HCT116 (cell line): ENCODE results near the gene ST7. TPM values are rescaled to one million over a fixed set of nuclear protein-coding genes. Genes with fewer than 3 reads are reported as not detected.

Experiments
- ATAC-seq: fragments of 200-7000 bp; cut with Tn5 transposase; 2 replicates; pipeline ENCODE4 v1.9.1; 2020; ENCODE audit warnings: mild to moderate bottlenecking, moderate library complexity
- BruUV-seq: library from RNA; stranded (reverse); fragments of 400-500 nt; replicated peaks from 2 replicates; lab custom pipeline; 2021; lab: Mats Ljungman, UMichigan
- CTCF ChIA-PET: fragments of 300-600 bp; sonication (Branson Sonifier 250); formaldehyde crosslinking; loops from one replicate; lab custom pipeline; 2021; ENCODE audit warnings: antibody characterized with exemption; lab: Charles Lee
- POLR2A ChIA-PET: fragments of 300-600, 350-600 bp; sonication (Branson Sonifier 250); formaldehyde crosslinking; loops from one replicate; lab custom pipeline; 2021; ENCODE audit warnings: antibody characterized with exemption; lab: Charles Lee
- RAD21 ChIA-PET, 2 experiments: fragments of 300-600 bp; sonication (Branson Sonifier 250); formaldehyde crosslinking; loops; one replicate each; lab custom pipeline; 2023; ENCODE audit warnings: low total read pairs in 2 of 2; ENCODE audit not compliant: uncharacterized antibody in 2 of 2, unreplicated experiment in 2 of 2, low non-redundant PET in 1 of 2; lab: Charles Lee
- DNase-seq: peaks from one replicate; pipeline ENCODE4 v3.0.0-alpha.2; 2010; ENCODE audit warnings: low read depth, low spot score
- H2AFZ ChIP-seq: fragments of 200-600 bp; shearing (Covaris generic), sonication (generic); 2 replicates; pipeline ENCODE4 v1.6.1; 2017; ENCODE audit warnings: low read depth, mixed run types, mixed read lengths, antibody characterized with exemption, low read length; ENCODE audit not compliant: poor library complexity, severe bottlenecking
- H3K27ac ChIP-seq: 2 replicates; pipeline ENCODE4 v1.5.1; 2012; ENCODE audit warnings: low read depth, low read length
- H3K27me3 ChIP-seq: fragments of 200-600 bp; sonication (generic); 2 replicates; pipeline ENCODE4 v1.6.1; 2016; ENCODE audit warnings: mixed run types, low read length, mixed read lengths; ENCODE audit not compliant: insufficient read depth
- H3K36me3 ChIP-seq, 2 experiments: fragments of 200-500 bp in 1 of 2; fragments of 200-600 bp in 1 of 2; sonication (Bioruptor generic) in 1 of 2; sonication (generic) in 1 of 2; 2 replicates each; pipeline versions ENCODE4 v1.5.1 to v1.6.1; 2014 to 2016; ENCODE audit warnings: low read length in 2 of 2, inconsistent platforms in 1 of 2, mixed read lengths in 1 of 2, mixed run types in 1 of 2; ENCODE audit not compliant: insufficient read depth in 2 of 2, control insufficient read depth in 1 of 2
- H3K4me1 ChIP-seq, 2 experiments: fragments of 200-600 bp in 1 of 2; sonication (generic) in 1 of 2; 2 replicates each; pipeline versions ENCODE4 v1.5.1 to v1.6.1; 2012 to 2017; ENCODE audit warnings: low read length in 2 of 2, inconsistent platforms in 1 of 2, mild to moderate bottlenecking in 1 of 2, mixed read lengths in 1 of 2, mixed run types in 1 of 2, moderate library complexity in 1 of 2; ENCODE audit not compliant: insufficient read depth in 2 of 2, control insufficient read depth in 1 of 2
- H3K4me2 ChIP-seq: fragments of 200-600 bp; sonication (generic); 2 replicates; pipeline ENCODE4 v1.6.1; 2017; ENCODE audit warnings: mixed run types, low read length, mixed read lengths
- H3K4me3 ChIP-seq, 2 experiments: fragments of 200-600 bp in 1 of 2; sonication (generic) in 1 of 2; replicated peaks in 1 of 2; 2 replicates each; pipeline ENCODE4 v1.5.1; 2011 to 2016; ENCODE audit warnings: low read length in 2 of 2, control low read depth in 1 of 2, low read depth in 1 of 2, mild to moderate bottlenecking in 1 of 2, mixed read lengths in 1 of 2, mixed run types in 1 of 2
- H3K79me2 ChIP-seq: fragments of 200-600 bp; sonication (generic); 2 replicates; pipeline ENCODE4 v1.6.1; 2017; ENCODE audit warnings: mild to moderate bottlenecking, mixed run types, low read length, moderate library complexity, mixed read lengths; ENCODE audit not compliant: insufficient read depth
- H3K9ac ChIP-seq: fragments of 200-600 bp; sonication (generic); 2 replicates; pipeline ENCODE4 v1.6.1; 2016; ENCODE audit warnings: low read length, mixed read lengths
- H3K9me2 ChIP-seq: fragments of 200-600 bp; sonication (generic), shearing (Covaris generic); 2 replicates; pipeline ENCODE4 v1.6.1; 2017; ENCODE audit warnings: mixed run types, mild to moderate bottlenecking, moderate library complexity; ENCODE audit not compliant: insufficient read depth
- H3K9me3 ChIP-seq, 2 experiments: fragments of 200-500 bp in 1 of 2; fragments of 200-600 bp in 1 of 2; sonication (Bioruptor generic) in 1 of 2; sonication (generic) in 1 of 2; 2 replicates each; pipeline ENCODE4 v1.6.1; 2014 to 2017; ENCODE audit warnings: low read length in 2 of 2, mixed read lengths in 2 of 2, inconsistent platforms in 1 of 2, low read depth in 1 of 2, mild to moderate bottlenecking in 1 of 2, mixed run types in 1 of 2, moderate library complexity in 1 of 2; ENCODE audit not compliant: control insufficient read depth in 1 of 2, insufficient read depth in 1 of 2
- H4K20me1 ChIP-seq: fragments of 200-600 bp; sonication (generic), shearing (Covaris generic); 2 replicates; pipeline ENCODE4 v1.6.1; 2017; ENCODE audit warnings: mixed run types, mild to moderate bottlenecking, moderate library complexity; ENCODE audit not compliant: insufficient read depth
- CEBPB ChIP-seq: IDR thresholded peaks from 2 replicates; pipeline ENCODE4 v1.6.1; 2012; ENCODE audit warnings: low read depth
- EZH2 ChIP-seq: fragments of 200-600 bp; sonication (generic); IDR thresholded peaks from 2 replicates; pipeline ENCODE4 v1.6.1; 2017; ENCODE audit warnings: antibody characterized with exemption, mixed run types
- MAX ChIP-seq: IDR thresholded peaks from 2 replicates; pipeline ENCODE4 v1.6.1; 2012
- POLR2A ChIP-seq: IDR thresholded peaks from 2 replicates; pipeline ENCODE4 v1.7.0; 2011; ENCODE audit warnings: borderline replicate concordance; ENCODE audit not compliant: insufficient read depth, insufficient read length; ENCODE audit errors: extremely low read depth
- POLR2AphosphoS5 ChIP-seq: IDR thresholded peaks from 2 replicates; pipeline ENCODE4 v1.6.1; 2011; ENCODE audit warnings: mild to moderate bottlenecking, low read depth, low read length, moderate library complexity
- RAD21 ChIP-seq: IDR thresholded peaks from 2 replicates; pipeline ENCODE4 v1.6.1; 2012; ENCODE audit warnings: low read depth, mild to moderate bottlenecking
- REST ChIP-seq: IDR thresholded peaks from 2 replicates; pipeline ENCODE4 v1.6.1; 2012; ENCODE audit warnings: low read depth
- SIN3A ChIP-seq: IDR thresholded peaks from 2 replicates; pipeline ENCODE4 v1.6.1; 2012; ENCODE audit warnings: low read depth
- SP1 ChIP-seq: IDR thresholded peaks from 2 replicates; pipeline ENCODE4 v1.6.1; 2012; ENCODE audit warnings: low read depth
- SRF ChIP-seq: IDR thresholded peaks from 2 replicates; pipeline ENCODE4 v1.6.1; 2012; ENCODE audit warnings: low read depth
- TCF7L2 ChIP-seq: IDR thresholded peaks from 2 replicates; pipeline ENCODE4 v1.7.0; 2011; ENCODE audit warnings: borderline replicate concordance, inconsistent platforms; ENCODE audit not compliant: insufficient read depth, insufficient read length; ENCODE audit errors: extremely low read depth
- YY1 ChIP-seq: IDR thresholded peaks from 2 replicates; pipeline ENCODE4 v1.6.1; 2011; ENCODE audit warnings: low read length, low read depth, moderate library complexity, mild to moderate bottlenecking; ENCODE audit not compliant: insufficient replicate concordance; ENCODE audit errors: extremely low read depth
- ZBTB33 ChIP-seq: IDR thresholded peaks from 2 replicates; pipeline ENCODE4 v1.6.1; 2011; ENCODE audit warnings: mild to moderate bottlenecking, low read length, moderate library complexity; ENCODE audit not compliant: insufficient replicate concordance; ENCODE audit errors: extremely low read depth
- ZFX ChIP-seq: fragments of 450-650 bp; IDR thresholded peaks from 2 replicates; pipeline ENCODE4 v1.6.1; 2017
- ZNF274 ChIP-seq: fragments of 200-500 bp; sonication (Bioruptor generic); IDR thresholded peaks from 2 replicates; pipeline ENCODE4 v1.6.1; 2014; ENCODE audit warnings: mild to moderate bottlenecking, low read depth, low read length, inconsistent platforms
- intact Hi-C: fragments of 100-400 bp; cut with micrococcal nuclease; formaldehyde crosslinking; loops from 2 replicates; pipeline ENCODE4 v1.10.0; 2022
- total RNA-seq: library from RNA; stranded (reverse); gene quantifications from one replicate; pipeline ENCODE4 v1.2.1, GENCODE V29; 2021; ENCODE audit not compliant: unreplicated experiment

Gene ST7
- total RNA-seq, 1 experiment from 2014 or later = 12.6 TPM

GRCh38 chr7:117091721-117092120, 138.4 kb downstream of the ST7 start:
- Histone ChIP-seq H3K79me2 (no peaks in the 10 kb centered on the region), H2AFZ (no peak overlapping the region), H3K9ac (no peak overlapping the region), H3K4me1 (no peaks in the 10 kb centered on the region), H3K36me3 (no peaks in the 10 kb centered on the region), H3K27ac (no peak overlapping the region), H3K9me2 (no peaks in the 10 kb centered on the region), H4K20me1 (no peaks in the 10 kb centered on the region), H3K4me3 (no peak overlapping the region), H3K9me3 (no peaks in the 10 kb centered on the region), H3K4me2 (no peak overlapping the region), H3K27me3 (no peaks in the 10 kb centered on the region)
- ChIA-PET POLR2A (no interaction called here), RAD21 (no interaction called here), CTCF (no interaction called here)
- no peak for DNase-seq
- TF ChIP-seq SIN3A (no peak), ZNF274 (no peak), ZBTB33 (no peak)
- no TSS peak for BruUV-seq
- ATAC-seq = no peak
- intact Hi-C loops = no loop called here

- Histone ChIP-seq H3K9me2 (no peaks in the 10 kb centered on the region), H3K27me3 (no peaks in the 10 kb centered on the region), H3K4me1 (no peaks in the 10 kb centered on the region), H4K20me1 (no peaks in the 10 kb centered on the region), H3K4me2 (no peak overlapping the region), H2AFZ (no peak overlapping the region), H3K9me3 (no peaks in the 10 kb centered on the region), H3K4me3 (no peak overlapping the region), H3K27ac (no peak overlapping the region), H3K36me3 (no peaks in the 10 kb centered on the region), H3K79me2 (no peaks in the 10 kb centered on the region), H3K9ac (no peak overlapping the region)
- TF ChIP-seq ZNF274 (no peak), CEBPB (no peak), SRF (no peak), REST (no peak), RAD21 (no peak), SIN3A (no peak), EZH2 (no peak), ZFX (no peak), MAX (no peak), POLR2AphosphoS5 (no peak), POLR2A (no peak), YY1 (no peak), TCF7L2 (no peak), SP1 (no peak)
- POLR2A ChIA-PET = no interaction called here
- RAD21 ChIA-PET = no interaction called here
- BruUV-seq = no TSS peak
- intact Hi-C loops = no loop called here
- ATAC-seq (no peak), DNase-seq (no peak)
- CTCF ChIA-PET = no interaction called here
Measured at GRCh38 chr7:117092785-117093184, 139.5 kb downstream of the ST7 start.
